Immature natural killer cell (primary cell): ENCODE measurements around the gene NR2F1. TPM values are rescaled to one million over a fixed set of nuclear protein-coding genes. Genes with fewer than 3 reads are reported as not detected.

ENCODE experiments used
- DNase-seq, 3 donors: peaks; one replicate each; pipeline ENCODE4 v3.0.0; 2022; ENCODE audit warnings: mixed read lengths in 1 of 3
- H3K27ac Mint-ChIP-seq, 6 donors: one replicate each; pipeline ENCODE4 v1.8.0; 2020; ENCODE audit warnings: mixed read lengths in 6 of 6, mild to moderate bottlenecking in 5 of 6, inconsistent platforms in 4 of 6, moderate library complexity in 3 of 6
- H3K27me3 Mint-ChIP-seq, 3 donors: one replicate each; pipeline ENCODE4 v1.8.0; 2020 to 2021; ENCODE audit warnings: low read depth in 3 of 3, mild to moderate bottlenecking in 3 of 3, mixed read lengths in 3 of 3, moderate library complexity in 3 of 3, inconsistent platforms in 1 of 3
- H3K36me3 Mint-ChIP-seq, 3 donors: one replicate each; pipeline ENCODE4 v1.8.0; 2020; ENCODE audit warnings: mixed read lengths in 3 of 3, inconsistent platforms in 2 of 3, mild to moderate bottlenecking in 2 of 3
- H3K4me1 Mint-ChIP-seq, 2 donors: one replicate each; pipeline ENCODE4 v1.8.0; 2020; ENCODE audit warnings: inconsistent platforms in 2 of 2, mild to moderate bottlenecking in 2 of 2, mixed read lengths in 2 of 2, moderate library complexity in 1 of 2
- H3K4me3 Mint-ChIP-seq, 5 donors: one replicate each; pipeline ENCODE4 v1.8.0; 2020; ENCODE audit warnings: mild to moderate bottlenecking in 5 of 5, mixed read lengths in 5 of 5, inconsistent platforms in 3 of 5, moderate library complexity in 3 of 5
- H3K9me3 Mint-ChIP-seq, 6 donors: one replicate each; pipeline ENCODE4 v1.8.0; 2020; ENCODE audit warnings: mild to moderate bottlenecking in 6 of 6, mixed read lengths in 6 of 6, inconsistent platforms in 4 of 6, moderate library complexity in 3 of 6
- polyA plus RNA-seq, 3 donors: library from polyadenylated mRNA; unstranded; fragments of 300-500 nt; fragmentation: Illumina TruSeq; gene quantifications; one replicate each; pipeline ENCODE4 v1.2.3, GENCODE V29; 2021

NR2F1 gene
- polyA plus RNA-seq, 3 donors from 2014 or later: not detected

GRCh38 chr5:93600409-93601070, 17.5 kb downstream of the NR2F1 start:
- H3K36me3 Mint-ChIP-seq: no peaks in the 10 kb centered on the region
- no peak overlapping the region for H3K4me3 Mint-ChIP-seq
- H3K9me3 Mint-ChIP-seq: peaks cover 0 to 7% (median 0%) of the 10 kb centered on the region in 6 donors
- no peak for DNase-seq
- peaks cover 19 to 46% (median 24%) of the 10 kb centered on the region in 3 donors for H3K27me3 Mint-ChIP-seq
- H3K4me1 Mint-ChIP-seq: peaks cover 7 to 18% of the 10 kb centered on the region in 2 donors
- H3K27ac Mint-ChIP-seq: no peak overlapping the region

GRCh38 chr5:93601071-93601801, 18.2 kb downstream of the NR2F1 start:
- Mint-ChIP-seq H3K27me3 (peaks cover 16 to 44% (median 31%) of the 10 kb centered on the region in 3 donors), H3K4me1 (peaks cover 4 to 11% of the 10 kb centered on the region in 2 donors), H3K36me3 (no peaks in the 10 kb centered on the region), H3K4me3 (no peak overlapping the region), H3K9me3 (peaks cover 0 to 5% (median 0%) of the 10 kb centered on the region in 6 donors), H3K27ac (no peak overlapping the region)
- no peak for DNase-seq

- Mint-ChIP-seq H3K4me1 (peaks cover 4 to 10% of the 10 kb centered on the region in 2 donors), H3K4me3 (no peak overlapping the region), H3K27ac (no peak overlapping the region), H3K36me3 (no peaks in the 10 kb centered on the region), H3K9me3 (peaks cover 0 to 5% (median 0%) of the 10 kb centered on the region in 6 donors), H3K27me3 (peaks cover 17 to 39% (median 35%) of the 10 kb centered on the region in 3 donors)
- DNase-seq: no peak
Observed at GRCh38 chr5:93601802-93602155, 18.8 kb downstream of the NR2F1 start.

GRCh38 chr5:93602241-93603077, 19.4 kb downstream of the NR2F1 start:
- Mint-ChIP-seq H3K4me3 (no peak overlapping the region), H3K4me1 (peaks cover 6 to 10% of the 10 kb centered on the region in 2 donors), H3K27ac (no peak overlapping the region), H3K27me3 (peaks cover 19 to 38% (median 37%) of the 10 kb centered on the region in 3 donors), H3K9me3 (peaks cover 0 to 5% (median 0%) of the 10 kb centered on the region in 6 donors), H3K36me3 (no peaks in the 10 kb centered on the region)
- no peak for DNase-seq

- peaks cover 0 to 5% (median 0%) of the 10 kb centered on the region in 6 donors for H3K9me3 Mint-ChIP-seq
- H3K36me3 Mint-ChIP-seq: no peaks in the 10 kb centered on the region
- H3K27ac Mint-ChIP-seq: no peak overlapping the region
- H3K27me3 Mint-ChIP-seq: peaks cover 26 to 42% (median 38%) of the 10 kb centered on the region in 3 donors
- peaks cover 14 to 17% of the 10 kb centered on the region in 2 donors for H3K4me1 Mint-ChIP-seq
- no peak for DNase-seq
- peak overlapping the region in 1 of 5 donors; percentile 52 for H3K4me3 Mint-ChIP-seq
Observed at GRCh38 chr5:93603078-93603792, 20.2 kb downstream of the NR2F1 start.

GRCh38 chr5:93603793-93604643, 21.0 kb downstream of the NR2F1 start:
- Mint-ChIP-seq H3K4me1 (peaks cover 14 to 17% of the 10 kb centered on the region in 2 donors), H3K9me3 (peaks cover 0 to 5% (median 0%) of the 10 kb centered on the region in 6 donors), H3K27me3 (peaks cover 30 to 42% (median 41%) of the 10 kb centered on the region in 3 donors), H3K36me3 (no peaks in the 10 kb centered on the region), H3K4me3 (peak overlapping the region in 1 of 5 donors; percentile 52), H3K27ac (no peak overlapping the region)
- DNase-seq: no peak

- Mint-ChIP-seq H3K27me3 (peaks cover 38 to 50% (median 46%) of the 10 kb centered on the region in 3 donors), H3K4me3 (peak overlapping the region in 1 of 5 donors; percentile 11), H3K4me1 (peaks cover 14 to 17% of the 10 kb centered on the region in 2 donors), H3K36me3 (no peaks in the 10 kb centered on the region), H3K9me3 (peaks cover 0 to 5% (median 0%) of the 10 kb centered on the region in 6 donors), H3K27ac (no peak overlapping the region)
- DNase-seq: no peak
Observed at GRCh38 chr5:93604644-93605515, 21.9 kb downstream of the NR2F1 start.

GRCh38 chr5:93606382-93606752, 23.3 kb downstream of the NR2F1 start:
- no peak for DNase-seq
- H3K4me1 Mint-ChIP-seq: peaks cover 14 to 17% of the 10 kb centered on the region in 2 donors
- H3K9me3 Mint-ChIP-seq: peaks cover 0 to 11% (median 0%) of the 10 kb centered on the region in 6 donors
- no peak overlapping the region for H3K4me3 Mint-ChIP-seq
- no peak overlapping the region for H3K27ac Mint-ChIP-seq
- no peaks in the 10 kb centered on the region for H3K36me3 Mint-ChIP-seq
- peaks cover 47 to 62% (median 53%) of the 10 kb centered on the region in 3 donors for H3K27me3 Mint-ChIP-seq

- no peaks in the 10 kb centered on the region for H3K36me3 Mint-ChIP-seq
- H3K4me1 Mint-ChIP-seq: peaks cover 17 to 30% of the 10 kb centered on the region in 2 donors
- peak overlapping the region in 3 of 5 donors; percentile 8 to 43 (median 24) for H3K4me3 Mint-ChIP-seq
- peaks cover 0 to 11% (median 0%) of the 10 kb centered on the region in 6 donors for H3K9me3 Mint-ChIP-seq
- DNase-seq: peak; percentile 32 to 46 (median 35)
- H3K27ac Mint-ChIP-seq: no peak overlapping the region
- H3K27me3 Mint-ChIP-seq: peaks cover 51 to 73% (median 54%) of the 10 kb centered on the region in 3 donors
Observed at GRCh38 chr5:93607367-93608258, 24.6 kb downstream of the NR2F1 start.

- Mint-ChIP-seq H3K4me3 (no peak overlapping the region), H3K27ac (no peak overlapping the region), H3K9me3 (peaks cover 0 to 6% (median 2%) of the 10 kb centered on the region in 6 donors), H3K27me3 (peaks cover 46 to 72% (median 54%) of the 10 kb centered on the region in 3 donors), H3K36me3 (no peaks in the 10 kb centered on the region), H3K4me1 (peaks cover 17 to 29% of the 10 kb centered on the region in 2 donors)
- DNase-seq: no peak
Observed at GRCh38 chr5:93608855-93609254, 25.8 kb downstream of the NR2F1 start.

GRCh38 chr5:93609762-93610161, 26.7 kb downstream of the NR2F1 start:
- H3K9me3 Mint-ChIP-seq: peaks cover 0 to 6% (median 2%) of the 10 kb centered on the region in 6 donors

More at GRCh38 chr5:93609762-93610161, 26.7 kb downstream of the NR2F1 start:
- H3K27ac Mint-ChIP-seq: no peak overlapping the region
- H3K4me1 Mint-ChIP-seq: peaks cover 16 to 26% of the 10 kb centered on the region in 2 donors
- no peak for DNase-seq
- H3K4me3 Mint-ChIP-seq: no peak overlapping the region
- H3K27me3 Mint-ChIP-seq: peaks cover 44 to 77% (median 53%) of the 10 kb centered on the region in 3 donors
- no peaks in the 10 kb centered on the region for H3K36me3 Mint-ChIP-seq
